ACC112 (cell line): ENCODE results near the gene PLCH1.

Source experiments
- H2AFZ ChIP-seq: fragments of 200-600 bp; sonication (generic); one replicate; pipeline ENCODE4 v1.6.0; 2017; ENCODE audit warnings: antibody characterized with exemption, low read length; ENCODE audit not compliant: unreplicated experiment
- H3K27ac ChIP-seq: fragments of 200-600 bp; sonication (generic); 2 replicates; pipeline ENCODE4 v1.5.1; 2014; ENCODE audit warnings: low read depth, mild to moderate bottlenecking, antibody characterized with exemption, low read length, moderate library complexity
- H3K27me3 ChIP-seq: fragments of 200-600 bp; sonication (generic); 2 replicates; pipeline ENCODE4 v1.6.1; 2014; ENCODE audit warnings: mild to moderate bottlenecking, antibody characterized with exemption, low read length, moderate library complexity, mixed read lengths; ENCODE audit not compliant: insufficient read depth
- H3K36me3 ChIP-seq: fragments of 200-600 bp; sonication (generic); 2 replicates; pipeline ENCODE4 v1.6.1; 2016; ENCODE audit warnings: mild to moderate bottlenecking, antibody characterized with exemption, low read length, moderate library complexity, mixed read lengths; ENCODE audit not compliant: insufficient read depth
- H3K4me1 ChIP-seq: fragments of 200-600 bp; sonication (generic); one replicate; pipeline ENCODE4 v1.6.1; 2016; ENCODE audit warnings: low read length, mixed read lengths; ENCODE audit not compliant: insufficient read depth, unreplicated experiment, control insufficient read depth
- H3K4me3 ChIP-seq: fragments of 200-600 bp; sonication (generic); 2 replicates; pipeline ENCODE4 v1.5.1; 2014; ENCODE audit warnings: mild to moderate bottlenecking, low read depth, low read length
- H3K79me2 ChIP-seq: fragments of 200-600 bp; sonication (generic); one replicate; pipeline ENCODE4 v1.6.0; 2016; ENCODE audit warnings: low read length; ENCODE audit not compliant: control insufficient read depth, unreplicated experiment, insufficient read depth

PLCH1 gene

GRCh38 chr3:155327871-155328270 lies 417.0 kb downstream of the PLCH1 start:
- no peaks in the 10 kb centered on the region for H3K79me2 ChIP-seq
- H3K4me3 ChIP-seq, result no peak overlapping the region
- no peaks in the 10 kb centered on the region for H3K27me3 ChIP-seq
- H3K36me3 ChIP-seq, result no peaks in the 10 kb centered on the region
- H3K27ac ChIP-seq, result no peak overlapping the region
- H3K4me1 ChIP-seq, result no peaks in the 10 kb centered on the region
- H2AFZ ChIP-seq, result no peak overlapping the region

- Histone ChIP-seq H3K27ac (no peak overlapping the region), H2AFZ (no peak overlapping the region), H3K4me1 (no peaks in the 10 kb centered on the region), H3K79me2 (no peaks in the 10 kb centered on the region), H3K36me3 (no peaks in the 10 kb centered on the region), H3K4me3 (no peak overlapping the region), H3K27me3 (no peaks in the 10 kb centered on the region)
Observed at GRCh38 chr3:155327430-155327829, 417.4 kb downstream of the PLCH1 start.

GRCh38 chr3:155326901-155327300 lies 418.0 kb downstream of the PLCH1 start:
- H3K27me3 ChIP-seq, result no peaks in the 10 kb centered on the region
- no peaks in the 10 kb centered on the region for H3K36me3 ChIP-seq
- H3K27ac ChIP-seq, result no peak overlapping the region
- no peaks in the 10 kb centered on the region for H3K79me2 ChIP-seq
- H3K4me3 ChIP-seq, result no peak overlapping the region
- no peak overlapping the region for H2AFZ ChIP-seq
- H3K4me1 ChIP-seq, result no peaks in the 10 kb centered on the region

DNA sequence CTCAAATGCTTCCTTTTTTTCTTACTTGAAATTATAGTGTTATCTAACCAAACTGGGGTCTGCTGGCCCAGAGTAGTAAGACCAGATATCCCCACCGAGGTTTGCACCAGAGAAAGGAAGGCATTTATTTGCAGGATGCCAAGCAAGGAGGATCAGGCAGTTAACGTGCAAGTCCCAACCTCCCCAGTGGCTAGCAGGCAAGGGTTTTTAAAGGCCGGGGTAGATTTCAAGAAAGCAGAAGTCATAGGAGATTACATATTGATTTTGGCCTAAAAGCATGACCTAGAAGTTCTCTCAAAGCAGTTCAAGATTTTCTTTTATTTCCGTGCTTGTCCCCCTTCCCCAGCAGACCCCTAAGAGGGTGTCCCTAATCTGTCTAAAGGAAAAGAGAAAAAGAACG lies 418.6 kb downstream of the PLCH1 start:
- no peaks in the 10 kb centered on the region for H3K79me2 ChIP-seq
- no peak overlapping the region for H3K4me3 ChIP-seq
- H3K27me3 ChIP-seq, result no peaks in the 10 kb centered on the region
- H3K36me3 ChIP-seq, result no peaks in the 10 kb centered on the region
- no peak overlapping the region for H3K27ac ChIP-seq
- no peaks in the 10 kb centered on the region for H3K4me1 ChIP-seq
- no peak overlapping the region for H2AFZ ChIP-seq
